Endothelial cell of umbilical vein (primary cell): Measurements from ENCODE around the gene ANKZF1. TPM values are rescaled to one million over a fixed set of nuclear protein-coding genes. Genes with fewer than 3 reads are reported as not detected.

Experiments used
- BruUV-seq: library from RNA; stranded (reverse); fragments of 400-500 nt; replicated peaks from 2 replicates; lab custom pipeline; 2021; lab: Mats Ljungman, UMichigan
- CTCF ChIA-PET: fragments of 300-600, 350-600 bp; sonication (Branson Sonifier 250); formaldehyde crosslinking; loops from one replicate; lab custom pipeline; 2021; ENCODE audit warnings: antibody characterized with exemption, inconsistent platforms; lab: Charles Lee
- POLR2A ChIA-PET: fragments of 300-600, 350-600 bp; sonication (Branson Sonifier 250); formaldehyde crosslinking; loops from one replicate; lab custom pipeline; 2021; ENCODE audit warnings: antibody characterized with exemption, inconsistent platforms; lab: Charles Lee
- DNase-seq: peaks from one replicate; pipeline ENCODE4 v3.0.0-alpha.2; 2011; ENCODE audit warnings: low read depth, low spot score
- FAIRE-seq: peaks from 2 replicates; lab custom pipeline; 2011; peaks lifted over from hg19 to GRCh38; lab: Jason Lieb, UNC
- H2AFZ ChIP-seq: 2 replicates; pipeline ENCODE4 v1.6.0; 2012; ENCODE audit warnings: low read depth, low read length, control low read depth, inconsistent platforms
- H3K27ac ChIP-seq: 2 replicates; pipeline ENCODE4 v1.5.1; 2011; ENCODE audit warnings: low read depth, mild to moderate bottlenecking, control low read depth, low read length, moderate library complexity; ENCODE audit not compliant: insufficient read depth
- H3K27me3 ChIP-seq, 2 experiments: 2 replicates each; pipeline versions ENCODE4 v1.6.0 to v1.6.1; 2011; ENCODE audit warnings: low read length in 2 of 2, mixed read lengths in 1 of 2; ENCODE audit not compliant: control insufficient read depth in 2 of 2, insufficient read depth in 2 of 2
- H3K36me3 ChIP-seq, 2 experiments: 2 replicates in 1 of 2; 3 replicates in 1 of 2; pipeline ENCODE4 v1.5.1; 2011; ENCODE audit warnings: low read length in 2 of 2, mild to moderate bottlenecking in 1 of 2, moderate library complexity in 1 of 2; ENCODE audit not compliant: control insufficient read depth in 2 of 2, insufficient read depth in 2 of 2; ENCODE audit errors: extremely low read depth in 1 of 2
- H3K4me1 ChIP-seq: 3 replicates; pipeline ENCODE4 v1.5.1; 2011; ENCODE audit warnings: mild to moderate bottlenecking, low read length; ENCODE audit not compliant: control insufficient read depth, insufficient read depth; ENCODE audit errors: extremely low read depth
- H3K4me2 ChIP-seq: 2 replicates; pipeline ENCODE4 v1.6.1; 2011; ENCODE audit warnings: low read length, control low read depth, mixed read lengths; ENCODE audit not compliant: insufficient read depth
- H3K4me3 ChIP-seq, 3 experiments: fragments of 200-600 bp in 1 of 3; sonication (generic), shearing (Covaris generic) in 1 of 3; replicated peaks in 1 of 3; 2 replicates each; pipeline ENCODE4 v1.5.1; 2011 to 2016; ENCODE audit warnings: control low read depth in 3 of 3, low read length in 3 of 3, mild to moderate bottlenecking in 2 of 3, inconsistent platforms in 1 of 3, low read depth in 1 of 3, moderate library complexity in 1 of 3; ENCODE audit not compliant: insufficient read depth in 1 of 3
- H3K79me2 ChIP-seq: 2 replicates; pipeline ENCODE4 v1.6.0; 2012; ENCODE audit warnings: low read length, inconsistent platforms; ENCODE audit not compliant: control insufficient read depth, insufficient read depth
- H3K9ac ChIP-seq: replicated peaks from 2 replicates; pipeline ENCODE3; 2011; ENCODE audit warnings: low read length, control low read depth; ENCODE audit not compliant: insufficient read depth; ENCODE audit errors: extremely low read depth
- H3K9me1 ChIP-seq: replicated peaks from 3 replicates; pipeline ENCODE4 v1.6.0; 2011; ENCODE audit warnings: mild to moderate bottlenecking, low read length; ENCODE audit not compliant: control insufficient read depth, insufficient read depth; ENCODE audit errors: extremely low read depth
- H3K9me3 ChIP-seq: replicated peaks from 2 replicates; pipeline ENCODE4 v1.5.1; 2012; ENCODE audit warnings: low read length, inconsistent platforms; ENCODE audit not compliant: control insufficient read depth, insufficient read depth
- H4K20me1 ChIP-seq: replicated peaks from 2 replicates; pipeline ENCODE3; 2011; ENCODE audit warnings: mild to moderate bottlenecking, low read length; ENCODE audit not compliant: control insufficient read depth, insufficient read depth; ENCODE audit errors: extremely low read depth
- EZH2 ChIP-seq: IDR thresholded peaks from 2 replicates; pipeline ENCODE4 v1.6.1; 2012; ENCODE audit warnings: borderline replicate concordance, low read depth, mild to moderate bottlenecking, moderate library complexity, low read length, inconsistent platforms; ENCODE audit not compliant: severe bottlenecking
- FOS ChIP-seq: IDR thresholded peaks from 2 replicates; pipeline ENCODE4 v1.6.1; 2011; ENCODE audit warnings: mild to moderate bottlenecking, low read length, moderate library complexity, borderline replicate concordance; ENCODE audit not compliant: insufficient read depth
- GATA2 ChIP-seq: IDR thresholded peaks from 2 replicates; pipeline ENCODE4 v1.7.0; 2011; ENCODE audit warnings: low read depth, mild to moderate bottlenecking, moderate library complexity, mixed read lengths, low read length; ENCODE audit not compliant: insufficient read length, insufficient read depth
- JUN ChIP-seq: IDR thresholded peaks from 2 replicates; pipeline ENCODE4 v1.6.1; 2011; ENCODE audit warnings: borderline replicate concordance, low read depth; ENCODE audit not compliant: insufficient read length, insufficient read depth
- MYC ChIP-seq: IDR thresholded peaks from one replicate; pipeline ENCODE4 v1.6.1; 2011; ENCODE audit warnings: mild to moderate bottlenecking, low read depth, low read length
- POLR2A ChIP-seq: IDR thresholded peaks from 2 replicates; pipeline ENCODE4 v1.6.1; 2012; ENCODE audit warnings: low read depth, mild to moderate bottlenecking, control low read depth, low read length
- POLR2AphosphoS5 ChIP-seq: IDR thresholded peaks from 2 replicates; pipeline ENCODE4 v1.6.1; 2012; ENCODE audit warnings: low read depth, mild to moderate bottlenecking, control low read depth, low read length, moderate library complexity; ENCODE audit not compliant: insufficient read depth
- dilution Hi-C: fragments of 300-500 bp; cut with MboI; formaldehyde crosslinking; loops from one replicate; pipeline ENCODE4 v1.15.0; 2019; ENCODE audit warnings: low sequenced_read_pairs; ENCODE audit not compliant: extremely low pct_ligation_motif_present
- intact Hi-C: fragments of 100-400 bp; cut with micrococcal nuclease; formaldehyde crosslinking; loops from one replicate; pipeline ENCODE4 v1.10.0; 2022
- polyA plus RNA-seq, 4 experiments: library from polyadenylated mRNA; depleted of rRNA in 3 of 4; stranded (reverse) in 3 of 4; unstranded in 1 of 4; fragments of >200 nt; gene quantifications; 2 replicates each; pipeline versions ENCODE4 v1.2.1 to v1.2.3, GENCODE V29; 2011 to 2012; ENCODE audit warnings: missing spikeins in 1 of 4
- total RNA-seq: library from RNA; stranded (reverse); gene quantifications from 2 replicates; pipeline ENCODE4 v1.2.3, GENCODE V29; 2021
- TF ChIP-seq, protein P1 (sequence below), 2 donors: IDR thresholded peaks; 1 replicate in 1 of 2; 2 replicates in 1 of 2; pipeline ENCODE4 v1.5.1; 2011; ENCODE audit warnings: low read length in 2 of 2, mild to moderate bottlenecking in 2 of 2, moderate library complexity in 2 of 2, control low read depth in 1 of 2, inconsistent platforms in 1 of 2, low read depth in 1 of 2; ENCODE audit not compliant: insufficient read depth in 1 of 2; ENCODE audit errors: extremely low read depth in 1 of 2
- TF ChIP-seq, protein P2 (sequence below): IDR thresholded peaks from 2 replicates; pipeline ENCODE4 v1.6.1; 2011; ENCODE audit not compliant: insufficient read depth, insufficient read length

ANKZF1 gene
- total and polyA plus RNA-seq, 2 donors (not counting 3 experiments of a cell fraction or from before 2014, with no cell fraction given) = 26.5 to 36.2 TPM

DNA sequence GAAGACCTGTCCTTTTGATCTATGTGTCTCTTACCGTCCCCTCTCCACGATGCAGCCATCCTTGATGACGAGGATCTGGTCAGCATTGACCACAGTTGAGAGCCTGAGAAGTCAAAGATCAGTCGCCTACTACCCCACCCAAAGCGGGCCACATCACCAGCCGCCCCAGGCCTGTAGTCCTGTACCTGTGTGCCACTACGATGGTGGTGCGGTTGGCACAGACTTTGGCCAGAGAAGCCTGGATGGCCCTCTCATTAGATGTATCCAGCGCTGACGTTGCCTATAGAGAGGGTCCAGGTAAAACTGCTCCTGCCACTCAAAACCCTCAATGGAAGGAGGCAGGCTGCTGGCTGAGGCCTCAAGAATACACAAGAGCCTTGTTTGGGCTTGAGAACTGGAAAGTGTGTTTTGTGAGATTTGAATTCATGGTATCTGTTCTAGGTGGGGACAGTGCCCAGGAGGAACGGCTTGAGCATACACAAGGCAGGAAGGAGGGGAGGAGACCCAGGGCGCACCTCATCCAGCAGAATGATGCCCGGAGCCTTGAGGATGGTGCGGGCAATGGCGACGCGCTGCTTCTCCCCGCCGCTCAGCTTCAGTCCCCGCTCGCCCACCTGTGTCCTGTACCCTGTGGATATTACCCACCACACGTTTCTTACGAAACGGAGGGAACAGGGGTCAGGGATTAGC lies 19.3 kb upstream of the ANKZF1 start:
- intact Hi-C loops (no loop called here), dilution Hi-C loops (no loop called here)
- no peak overlapping the region for H3K4me2 ChIP-seq
- H3K36me3 ChIP-seq = peaks cover 3 to 13% of the 10 kb centered on the region in 2 experiments
- peaks cover 18% of the 10 kb centered on the region for H3K4me1 ChIP-seq
- no peaks in the 10 kb centered on the region for H3K27me3 ChIP-seq
- H2AFZ ChIP-seq = no peak overlapping the region
- H4K20me1 ChIP-seq = no peaks in the 10 kb centered on the region
- DNase-seq = no peak
- ChIA-PET CTCF (interaction anchor here (1.1 kb wide), 1 partner anchor 14 kb away, joined by 3 read pairs; no protein-coding TSS in a partner anchor), POLR2A (no interaction called here)
- TF ChIP-seq GATA2 (no peak), POLR2AphosphoS5 (no peak), POLR2A (no peak), MYC (no peak), EZH2 (no peak), FOS (no peak), JUN (no peak)
- TF ChIP-seq, protein P1, sequence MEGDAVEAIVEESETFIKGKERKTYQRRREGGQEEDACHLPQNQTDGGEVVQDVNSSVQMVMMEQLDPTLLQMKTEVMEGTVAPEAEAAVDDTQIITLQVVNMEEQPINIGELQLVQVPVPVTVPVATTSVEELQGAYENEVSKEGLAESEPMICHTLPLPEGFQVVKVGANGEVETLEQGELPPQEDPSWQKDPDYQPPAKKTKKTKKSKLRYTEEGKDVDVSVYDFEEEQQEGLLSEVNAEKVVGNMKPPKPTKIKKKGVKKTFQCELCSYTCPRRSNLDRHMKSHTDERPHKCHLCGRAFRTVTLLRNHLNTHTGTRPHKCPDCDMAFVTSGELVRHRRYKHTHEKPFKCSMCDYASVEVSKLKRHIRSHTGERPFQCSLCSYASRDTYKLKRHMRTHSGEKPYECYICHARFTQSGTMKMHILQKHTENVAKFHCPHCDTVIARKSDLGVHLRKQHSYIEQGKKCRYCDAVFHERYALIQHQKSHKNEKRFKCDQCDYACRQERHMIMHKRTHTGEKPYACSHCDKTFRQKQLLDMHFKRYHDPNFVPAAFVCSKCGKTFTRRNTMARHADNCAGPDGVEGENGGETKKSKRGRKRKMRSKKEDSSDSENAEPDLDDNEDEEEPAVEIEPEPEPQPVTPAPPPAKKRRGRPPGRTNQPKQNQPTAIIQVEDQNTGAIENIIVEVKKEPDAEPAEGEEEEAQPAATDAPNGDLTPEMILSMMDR (IDR thresholded peaks at IDR 0.05; ENCODE audit: extremely low read depth in 1 of 2, insufficient read depth in 1 of 2, low read depth in 1 of 2, low read length in 2 of 2) = no peak
- TF ChIP-seq, protein P2, sequence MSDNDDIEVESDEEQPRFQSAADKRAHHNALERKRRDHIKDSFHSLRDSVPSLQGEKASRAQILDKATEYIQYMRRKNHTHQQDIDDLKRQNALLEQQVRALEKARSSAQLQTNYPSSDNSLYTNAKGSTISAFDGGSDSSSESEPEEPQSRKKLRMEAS = no peak
- no peak for FAIRE-seq
- H3K79me2 ChIP-seq = no peaks in the 10 kb centered on the region
- no peak overlapping the region for H3K9ac ChIP-seq
- H3K9me3 ChIP-seq = no peaks in the 10 kb centered on the region
- H3K4me3 ChIP-seq = no peak overlapping the region
- no TSS peak for BruUV-seq
- H3K9me1 ChIP-seq = no peaks in the 10 kb centered on the region
- no peak overlapping the region for H3K27ac ChIP-seq
